ENCODE data around the gene MAP2K5.

Gene MAP2K5

GRCh38 chr15:67809866-67810265 is 267.4 kb downstream of the MAP2K5 start:
- no peak for ATAC-seq
- no peak for TF ChIP-seq TOX (CRISPR knock-in tag; IDR thresholded peaks at IDR 0.05; ENCODE audit: borderline replicate concordance)
- TF ChIP-seq, protein P1, sequence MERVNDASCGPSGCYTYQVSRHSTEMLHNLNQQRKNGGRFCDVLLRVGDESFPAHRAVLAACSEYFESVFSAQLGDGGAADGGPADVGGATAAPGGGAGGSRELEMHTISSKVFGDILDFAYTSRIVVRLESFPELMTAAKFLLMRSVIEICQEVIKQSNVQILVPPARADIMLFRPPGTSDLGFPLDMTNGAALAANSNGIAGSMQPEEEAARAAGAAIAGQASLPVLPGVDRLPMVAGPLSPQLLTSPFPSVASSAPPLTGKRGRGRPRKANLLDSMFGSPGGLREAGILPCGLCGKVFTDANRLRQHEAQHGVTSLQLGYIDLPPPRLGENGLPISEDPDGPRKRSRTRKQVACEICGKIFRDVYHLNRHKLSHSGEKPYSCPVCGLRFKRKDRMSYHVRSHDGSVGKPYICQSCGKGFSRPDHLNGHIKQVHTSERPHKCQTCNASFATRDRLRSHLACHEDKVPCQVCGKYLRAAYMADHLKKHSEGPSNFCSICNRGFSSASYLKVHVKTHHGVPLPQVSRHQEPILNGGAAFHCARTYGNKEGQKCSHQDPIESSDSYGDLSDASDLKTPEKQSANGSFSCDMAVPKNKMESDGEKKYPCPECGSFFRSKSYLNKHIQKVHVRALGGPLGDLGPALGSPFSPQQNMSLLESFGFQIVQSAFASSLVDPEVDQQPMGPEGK (CRISPR knock-in tag; IDR thresholded peaks at IDR 0.05; ENCODE audit: borderline replicate concordance), result no peak
- TF ChIP-seq PPARA (CRISPR knock-in tag; IDR thresholded peaks at IDR 0.05; ENCODE audit: borderline replicate concordance), result no peak
- no peak for TF ChIP-seq CSDC2 (CRISPR knock-in tag; IDR thresholded peaks at IDR 0.05)

GRCh38 chr15:67812241-67812644 is 269.7 kb downstream of the MAP2K5 start:
- no peak for ATAC-seq
- TF ChIP-seq CSRNP3 (CRISPR knock-in tag; IDR thresholded peaks at IDR 0.05), result no peak
- no peak for TF ChIP-seq GLIS3 (CRISPR knock-in tag; IDR thresholded peaks at IDR 0.05)

GRCh38 chr15:67813104-67813634 is 270.7 kb downstream of the MAP2K5 start:
- ATAC-seq, result no peak
- no peak for TF ChIP-seq SNAI2 (CRISPR knock-in tag; IDR thresholded peaks at IDR 0.05)
- no peak for TF ChIP-seq CSDC2 (CRISPR knock-in tag; IDR thresholded peaks at IDR 0.05)
- TF ChIP-seq ZNF8 (CRISPR knock-in tag; IDR thresholded peaks at IDR 0.05), result no peak
- no peak for TF ChIP-seq ISL1 (CRISPR knock-in tag; IDR thresholded peaks at IDR 0.05)
- no peak for TF ChIP-seq CSRNP3 (CRISPR knock-in tag; IDR thresholded peaks at IDR 0.05)
- TF ChIP-seq BACH2 (CRISPR knock-in tag; IDR thresholded peaks at IDR 0.05; ENCODE audit: borderline replicate concordance), result no peak

DNA sequence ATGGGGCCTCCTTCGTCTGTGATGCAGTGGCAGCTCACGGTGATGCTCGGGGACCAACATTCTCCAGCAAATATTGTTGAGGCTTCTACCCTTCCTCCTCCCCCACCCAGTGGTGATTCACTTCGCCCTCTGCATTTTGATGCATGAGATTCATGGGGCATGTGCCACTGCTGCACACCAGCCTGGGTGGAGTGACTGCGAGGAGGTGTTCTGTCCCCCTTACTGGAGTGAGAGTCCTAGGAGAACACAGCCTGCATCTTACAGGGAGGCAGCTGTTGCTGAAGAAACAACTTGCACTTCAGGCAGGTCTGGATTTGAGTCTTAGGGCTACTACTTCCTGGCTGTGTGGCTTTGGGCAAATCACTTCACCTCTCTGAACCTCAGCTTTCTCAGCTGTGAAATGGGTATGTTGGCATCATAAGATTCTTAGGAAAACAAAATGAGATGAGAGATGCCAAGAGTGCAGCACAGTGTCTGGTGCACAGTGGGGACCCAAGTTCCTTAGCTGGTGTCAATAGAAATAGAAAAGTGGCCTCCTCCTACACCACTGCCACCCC is 272.6 kb downstream of the MAP2K5 start:
- TF ChIP-seq ZC3H10 (CRISPR knock-in tag; IDR thresholded peaks at IDR 0.05), result no peak
- TF ChIP-seq, protein P2, sequence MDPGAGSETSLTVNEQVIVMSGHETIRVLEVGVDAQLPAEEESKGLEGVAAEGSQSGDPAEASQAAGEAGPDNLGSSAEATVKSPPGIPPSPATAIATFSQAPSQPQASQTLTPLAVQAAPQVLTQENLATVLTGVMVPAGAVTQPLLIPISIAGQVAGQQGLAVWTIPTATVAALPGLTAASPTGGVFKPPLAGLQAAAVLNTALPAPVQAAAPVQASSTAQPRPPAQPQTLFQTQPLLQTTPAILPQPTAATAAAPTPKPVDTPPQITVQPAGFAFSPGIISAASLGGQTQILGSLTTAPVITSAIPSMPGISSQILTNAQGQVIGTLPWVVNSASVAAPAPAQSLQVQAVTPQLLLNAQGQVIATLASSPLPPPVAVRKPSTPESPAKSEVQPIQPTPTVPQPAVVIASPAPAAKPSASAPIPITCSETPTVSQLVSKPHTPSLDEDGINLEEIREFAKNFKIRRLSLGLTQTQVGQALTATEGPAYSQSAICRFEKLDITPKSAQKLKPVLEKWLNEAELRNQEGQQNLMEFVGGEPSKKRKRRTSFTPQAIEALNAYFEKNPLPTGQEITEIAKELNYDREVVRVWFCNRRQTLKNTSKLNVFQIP (CRISPR knock-in tag; IDR thresholded peaks at IDR 0.05; ENCODE audit: borderline replicate concordance, low read depth), result no peak
- ATAC-seq, result no peak

- TF ChIP-seq ZNF8 (CRISPR knock-in tag; IDR thresholded peaks at IDR 0.05), result peak; percentile 83
- TF ChIP-seq GLIS3 (CRISPR knock-in tag; IDR thresholded peaks at IDR 0.05), result no peak
- TF ChIP-seq CSDC2 (CRISPR knock-in tag; IDR thresholded peaks at IDR 0.05), result no peak
- TF ChIP-seq ESRRG (CRISPR knock-in tag; IDR thresholded peaks at IDR 0.05), result no peak
- TF ChIP-seq PPARA (CRISPR knock-in tag; IDR thresholded peaks at IDR 0.05; ENCODE audit: borderline replicate concordance), result no peak
- no peak for TF ChIP-seq ZNF70 (CRISPR knock-in tag; IDR thresholded peaks at IDR 0.05)
- no peak for ATAC-seq
Observed at GRCh38 chr15:67816668-67817067, 274.2 kb downstream of the MAP2K5 start.

DNA sequence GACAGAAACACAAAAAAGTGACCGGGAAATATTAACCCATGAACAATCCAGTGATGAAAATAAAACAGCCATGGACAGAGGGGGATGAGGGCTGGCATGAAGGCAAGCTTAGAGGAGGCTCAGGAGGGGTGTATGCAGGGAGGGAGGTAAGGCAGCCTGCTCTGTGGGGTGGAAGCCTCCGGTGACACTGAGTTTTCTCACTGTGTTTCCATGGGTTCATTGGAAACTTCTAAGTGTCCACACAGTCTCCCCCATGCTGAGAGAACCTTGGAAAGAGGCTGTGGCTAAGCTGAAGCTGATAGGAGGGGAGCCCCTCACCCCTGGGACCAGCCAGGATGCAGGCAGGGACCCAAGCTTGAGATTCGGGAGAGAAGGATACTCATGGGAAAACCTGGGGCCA is 276.0 kb downstream of the MAP2K5 start:
- no peak for TF ChIP-seq ZFP30 (CRISPR knock-in tag; IDR thresholded peaks at IDR 0.05)
- TF ChIP-seq PPARA (CRISPR knock-in tag; IDR thresholded peaks at IDR 0.05; ENCODE audit: borderline replicate concordance), result no peak
- TF ChIP-seq TCF4 (CRISPR knock-in tag; IDR thresholded peaks at IDR 0.05; ENCODE audit: borderline replicate concordance), result no peak
- TF ChIP-seq, protein P1 (CRISPR knock-in tag; IDR thresholded peaks at IDR 0.05; ENCODE audit: borderline replicate concordance), result no peak
- no peak for TF ChIP-seq OSR1 (CRISPR knock-in tag; IDR thresholded peaks at IDR 0.05)
- TF ChIP-seq ZNF8 (CRISPR knock-in tag; IDR thresholded peaks at IDR 0.05), result no peak
- no peak for TF ChIP-seq ISL1 (CRISPR knock-in tag; IDR thresholded peaks at IDR 0.05)
- no peak for TF ChIP-seq RARB (CRISPR knock-in tag; IDR thresholded peaks at IDR 0.05)
- no peak for TF ChIP-seq ESRRG (CRISPR knock-in tag; IDR thresholded peaks at IDR 0.05)
- no peak for TF ChIP-seq SNAI2 (CRISPR knock-in tag; IDR thresholded peaks at IDR 0.05)
- no peak for TF ChIP-seq TSHZ2 (CRISPR knock-in tag; IDR thresholded peaks at IDR 0.05)
- no peak for TF ChIP-seq ZC3H10 (CRISPR knock-in tag; IDR thresholded peaks at IDR 0.05)
- no peak for TF ChIP-seq CSDC2 (CRISPR knock-in tag; IDR thresholded peaks at IDR 0.05)
- no peak for TF ChIP-seq TOX (CRISPR knock-in tag; IDR thresholded peaks at IDR 0.05; ENCODE audit: borderline replicate concordance)
- no peak for ATAC-seq
